ENCODE measurements around the gene RBM39.
"Not testable (repeated sequence)": the region's sequence is repeated elsewhere in the genome, so short reads cannot be mapped to it uniquely, and the experiment has no call there.

Gene RBM39

DNA sequence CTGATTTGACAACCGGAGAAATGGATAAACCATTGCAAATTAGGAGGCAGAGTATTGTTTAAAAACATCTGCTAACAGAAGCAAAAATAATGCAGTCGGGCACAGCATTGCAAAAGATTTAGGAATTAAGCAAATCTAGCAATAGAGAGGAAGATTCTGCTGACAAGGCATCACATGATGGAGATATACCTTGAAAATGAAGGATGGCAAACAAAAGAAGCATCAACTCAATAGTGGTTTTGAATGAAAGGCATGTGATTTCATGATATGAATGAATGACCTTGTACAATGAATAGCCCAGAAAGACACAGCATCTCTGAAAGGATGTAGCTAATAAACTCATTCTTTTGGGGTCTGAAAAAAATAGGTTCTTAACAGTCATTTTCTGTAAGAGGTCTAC is 8.6 kb upstream of the RBM39 start:
- no peak for DNase-seq

DNA sequence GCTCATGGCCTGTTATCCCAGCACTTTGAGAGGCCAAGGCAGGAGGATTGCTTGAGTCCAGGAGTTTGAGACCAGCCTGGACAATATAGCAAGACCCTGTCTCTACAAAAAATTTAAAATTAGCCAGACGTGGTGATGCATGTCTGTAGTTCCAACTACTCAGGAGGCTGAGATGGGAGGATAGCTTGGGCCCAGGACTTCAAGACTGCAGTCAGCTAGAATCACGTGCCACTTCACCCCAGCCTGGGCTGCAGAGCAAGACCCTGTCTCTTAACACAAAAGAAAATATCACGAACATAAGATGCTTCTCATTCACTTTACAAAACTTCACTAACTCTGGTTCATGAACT is 2.4 kb upstream of the RBM39 start:
- DNase-seq: not testable (repeated sequence)

DNA sequence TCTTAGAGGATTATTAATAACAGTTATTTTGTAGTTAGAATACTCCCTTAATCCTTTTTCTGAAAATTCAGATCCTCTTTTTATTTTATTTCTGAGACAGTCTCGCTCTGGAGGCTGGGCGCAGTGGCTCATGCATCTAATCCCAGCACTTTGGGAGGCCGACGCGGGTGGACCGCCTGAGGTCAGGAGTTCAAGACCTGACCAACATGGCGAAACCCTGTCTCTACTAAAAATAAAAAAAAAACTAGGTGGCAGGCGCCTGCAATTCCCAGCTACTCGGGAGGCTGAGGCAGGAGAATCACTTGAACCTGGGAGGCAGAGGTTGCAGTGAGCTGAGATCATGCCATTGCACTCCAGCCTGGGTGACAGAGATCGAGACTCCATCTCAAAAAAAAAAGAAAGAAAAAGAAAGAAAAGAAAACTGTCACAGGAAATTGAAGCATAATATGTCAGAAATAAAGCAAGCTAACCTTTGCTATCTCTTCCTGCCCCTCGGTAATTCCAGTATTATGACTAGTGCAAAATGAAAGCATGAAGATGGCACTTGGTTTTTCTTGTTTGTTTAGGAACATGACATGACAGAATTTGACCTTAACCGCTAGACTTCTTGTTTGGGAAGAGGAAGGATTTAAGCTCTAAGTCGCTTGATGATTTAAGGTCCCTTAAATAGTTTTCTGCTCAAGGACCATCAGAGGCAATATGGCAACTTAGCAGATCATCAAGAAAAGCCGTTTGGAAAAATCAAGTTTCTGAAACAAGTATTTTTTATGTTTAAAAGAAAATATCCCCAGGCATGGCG is 1.8 kb upstream of the RBM39 start:
- no peak for DNase-seq

DNA sequence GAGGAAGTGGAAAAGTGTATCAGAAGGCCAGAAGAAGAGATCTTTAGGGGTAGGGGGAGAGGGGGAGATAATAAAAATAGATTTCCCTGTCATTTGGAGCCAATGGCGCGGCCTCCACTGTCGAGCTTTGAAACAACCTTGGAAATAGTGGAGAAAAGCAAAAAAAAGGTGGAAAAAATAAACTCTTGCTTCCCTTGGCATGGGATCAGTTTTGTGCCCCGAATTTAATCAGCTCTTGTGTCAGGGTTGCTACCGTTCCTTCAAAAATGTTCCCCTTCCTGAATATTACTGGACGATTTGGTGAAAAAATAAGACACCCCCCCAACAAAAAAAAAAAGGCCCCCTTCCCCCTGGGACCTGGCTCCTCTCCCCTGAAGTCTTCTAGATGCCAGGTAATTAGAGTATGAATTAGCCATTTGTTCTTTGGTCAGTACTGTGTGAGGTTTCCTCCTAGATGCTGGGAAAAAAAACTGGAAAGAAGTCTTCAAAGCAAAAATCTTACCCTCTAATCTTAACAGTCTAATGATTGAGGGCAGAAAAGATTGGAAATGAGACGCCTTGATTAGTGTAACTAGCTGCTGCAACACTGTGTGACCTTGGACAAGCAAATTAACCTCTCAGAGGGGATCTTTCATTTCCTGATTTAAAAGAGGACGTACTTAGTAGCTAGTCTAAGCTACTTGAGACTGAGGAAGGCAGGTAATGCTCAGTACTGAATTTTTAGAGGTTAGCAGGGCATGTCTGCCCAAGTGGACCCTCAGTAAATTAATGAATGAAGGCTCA is 872 bp upstream of the RBM39 start:
- DNase-seq: peak; percentile 21

DNA sequence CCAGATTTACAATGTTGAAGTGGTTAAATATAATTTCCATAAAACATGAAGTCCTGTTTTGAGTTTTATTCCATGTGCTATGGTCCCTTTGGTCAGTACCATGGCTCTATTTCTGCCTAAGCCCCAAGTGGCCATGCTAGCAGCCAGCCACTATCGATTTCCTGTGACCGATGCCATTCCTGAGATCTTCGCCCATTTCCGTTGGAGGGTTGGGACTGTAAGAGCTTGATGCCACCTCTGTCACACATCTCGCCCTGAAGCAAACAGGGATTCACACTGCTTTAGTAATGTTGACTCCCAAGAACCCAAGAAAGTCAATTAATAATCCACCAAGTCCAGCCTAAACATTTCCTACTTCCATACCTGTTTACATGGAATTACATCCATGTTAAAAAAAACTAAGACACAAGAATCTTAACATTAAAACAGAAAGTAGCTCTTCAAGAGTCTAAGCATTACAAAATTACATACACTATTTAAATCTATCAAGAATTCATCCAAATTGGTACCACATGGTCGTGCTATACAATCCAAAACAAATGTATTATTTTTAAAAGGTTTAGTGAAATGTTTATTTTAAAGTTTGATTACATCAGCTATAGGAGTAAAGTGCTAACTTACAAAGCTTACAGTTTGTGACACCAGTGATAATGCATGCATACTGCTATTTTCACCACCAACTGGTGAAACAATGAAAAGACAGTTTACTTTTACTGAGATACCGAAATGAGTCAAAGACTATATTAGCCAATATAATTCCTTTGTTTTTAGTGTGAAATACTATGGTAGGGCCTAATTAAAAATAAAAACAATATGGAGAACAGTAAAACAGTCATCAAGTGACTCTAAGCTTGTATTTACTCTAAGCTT is 2.5 kb downstream of the RBM39 start:
- DNase-seq: no peak

DNA sequence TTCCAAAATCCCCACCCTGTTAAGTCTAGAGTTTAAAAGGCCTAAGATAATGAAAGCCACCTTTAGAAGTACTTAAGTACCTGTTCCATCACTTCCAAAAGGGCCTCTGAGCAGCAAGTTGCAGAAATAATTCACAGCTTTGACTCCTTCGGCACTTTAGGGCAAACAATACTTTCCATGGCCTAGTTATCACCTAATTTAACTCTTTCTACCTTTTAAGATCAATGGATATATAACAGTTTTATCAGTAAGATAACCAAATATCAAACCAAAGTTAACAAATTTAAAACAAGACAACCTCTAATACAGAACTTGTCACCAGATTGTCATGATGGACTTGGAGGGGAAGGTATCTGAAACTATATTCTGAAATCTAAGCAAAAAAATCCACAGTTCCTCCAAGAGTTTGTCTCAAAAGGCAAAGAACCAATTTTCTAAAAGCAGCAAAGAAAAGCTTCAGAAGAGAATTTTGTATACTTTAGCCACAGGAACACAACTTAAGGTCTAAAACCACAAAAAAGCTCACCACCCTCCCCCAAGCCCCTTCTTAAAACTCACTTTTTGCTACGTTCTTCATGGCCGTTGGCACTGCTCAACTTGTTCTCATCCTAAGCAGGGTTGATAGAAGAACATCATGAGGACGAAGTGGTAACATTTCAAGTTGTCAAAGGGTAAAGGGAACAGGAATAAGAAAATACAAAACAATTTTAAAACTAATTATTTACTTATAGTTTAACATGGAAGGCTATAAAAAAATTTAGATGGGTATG is 3.5 kb downstream of the RBM39 start:
- no peak for DNase-seq

DNA sequence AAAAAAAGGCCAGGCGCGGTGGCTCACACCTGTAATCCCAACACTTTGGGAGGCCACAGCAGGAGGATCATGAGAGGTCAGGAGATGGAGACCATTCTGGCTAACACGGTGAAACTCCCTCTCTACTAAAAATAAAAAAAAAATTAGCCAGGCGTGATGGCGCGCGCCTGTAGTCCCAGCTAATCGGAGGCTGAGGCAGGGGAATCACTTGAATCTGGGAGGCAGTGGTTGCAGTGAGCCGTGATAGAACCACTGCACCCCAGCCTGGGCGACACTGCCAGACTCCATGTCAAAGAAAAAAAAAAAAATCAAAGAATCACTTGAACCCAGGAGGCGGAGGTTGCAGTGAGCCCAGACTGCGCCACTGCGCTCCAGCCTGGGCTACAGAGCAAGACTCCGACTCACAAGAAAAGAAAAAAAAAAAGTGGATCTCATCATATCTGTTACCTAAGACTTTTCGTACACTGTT is 4.2 kb downstream of the RBM39 start:
- no peak for DNase-seq

DNA sequence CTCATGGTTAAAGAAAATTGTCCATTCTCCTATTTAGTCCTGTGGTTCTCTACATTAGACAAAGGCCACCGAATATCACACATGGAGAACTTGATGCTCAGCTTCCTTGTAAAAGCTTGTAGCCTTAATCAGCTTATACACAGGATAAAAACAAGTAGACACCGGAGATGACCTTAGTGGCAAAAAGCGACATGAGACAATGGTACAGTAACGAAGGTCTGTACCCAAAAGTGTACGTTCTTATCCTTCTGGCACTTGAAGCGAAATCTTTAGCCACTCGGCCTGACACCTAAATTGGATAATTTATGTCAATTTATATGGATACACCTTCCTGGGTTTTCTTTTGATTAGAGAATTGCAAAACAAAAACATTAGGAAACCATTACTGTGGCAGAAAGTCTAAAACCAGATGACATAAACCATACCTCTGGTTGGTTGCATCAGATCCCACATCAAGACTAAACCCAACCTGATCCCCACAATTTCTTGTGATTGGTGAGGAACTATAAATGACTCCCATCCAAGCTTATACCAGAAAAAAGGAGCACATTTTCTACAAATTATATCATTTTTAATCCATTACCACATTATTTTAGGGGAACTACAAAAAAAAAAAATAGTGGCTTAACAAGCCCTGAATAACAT is 6.1 kb downstream of the RBM39 start:
- no peak for DNase-seq

DNA sequence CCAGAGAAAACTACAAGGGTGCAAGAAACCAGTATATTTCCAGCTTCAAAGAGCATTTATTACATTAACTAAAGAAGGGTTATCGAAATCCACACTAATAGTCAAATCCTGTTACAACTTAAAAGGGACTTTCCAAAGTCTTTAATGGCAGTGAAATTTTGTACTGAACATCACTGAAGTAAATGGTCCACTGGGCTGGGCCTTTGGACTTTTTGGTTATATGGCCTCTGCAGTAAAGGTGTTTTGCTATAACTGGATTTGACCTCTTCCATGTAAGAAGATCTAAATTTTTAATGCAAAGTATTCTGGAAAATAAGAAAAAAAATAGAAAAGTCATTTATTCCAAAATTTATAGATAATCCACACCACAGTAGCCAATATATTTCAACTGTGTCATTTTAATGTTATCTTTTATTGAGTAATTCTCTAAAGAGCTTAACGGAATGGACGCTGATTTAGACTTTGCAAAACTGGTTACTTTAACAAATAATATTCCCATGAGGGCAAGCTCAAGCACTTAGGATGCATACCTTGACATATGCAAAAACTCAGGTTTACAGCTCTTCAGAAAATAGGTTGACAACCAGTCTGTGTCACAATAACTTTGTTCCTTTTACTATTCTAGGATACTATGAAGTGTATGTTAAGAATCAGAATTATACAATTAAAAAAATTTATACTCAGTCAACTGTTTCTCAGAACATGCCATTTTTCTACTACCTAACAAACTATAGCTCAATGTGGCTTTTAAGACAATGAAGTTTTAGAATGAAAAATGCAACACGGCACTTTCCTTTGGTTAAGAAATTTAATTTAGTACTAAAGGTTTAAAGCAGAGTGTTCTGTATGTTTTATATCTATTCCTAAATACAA is 7.0 kb downstream of the RBM39 start:
- DNase-seq: no peak

DNA sequence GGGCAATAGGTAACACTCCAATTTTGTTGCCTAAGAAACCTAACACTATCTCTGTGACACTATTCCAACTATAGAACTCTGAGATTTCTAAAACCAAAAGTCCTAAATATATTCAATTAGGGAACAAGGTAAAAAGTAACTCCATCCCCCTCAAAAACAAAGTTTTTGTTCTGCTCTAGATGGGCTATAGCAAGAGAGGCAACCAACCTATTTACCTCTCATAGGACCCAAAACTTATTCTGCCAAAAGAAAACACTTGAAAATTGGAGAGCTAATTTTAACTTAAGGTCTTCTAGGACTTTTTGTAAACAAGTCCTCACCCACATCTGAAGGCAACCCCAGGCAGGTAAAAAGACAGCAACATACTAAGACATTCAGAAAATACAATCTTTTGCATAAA is 7.7 kb downstream of the RBM39 start:
- DNase-seq: no peak

DNA sequence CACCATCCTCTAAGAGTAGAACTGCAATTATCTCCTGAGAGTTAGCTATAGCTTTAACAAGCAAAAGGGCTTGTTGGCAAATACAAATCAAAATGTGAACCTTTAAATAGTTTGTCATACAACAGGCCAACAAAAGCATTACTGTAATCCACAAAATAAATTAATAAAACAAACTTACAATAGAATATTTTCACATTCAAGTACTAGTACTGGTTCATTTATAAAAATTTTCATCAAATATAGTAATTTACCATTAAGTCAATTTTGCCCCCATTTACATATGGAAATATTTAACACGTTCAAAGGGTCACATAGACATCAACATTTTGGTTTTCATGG is 9.4 kb downstream of the RBM39 start:
- no peak for DNase-seq

DNA sequence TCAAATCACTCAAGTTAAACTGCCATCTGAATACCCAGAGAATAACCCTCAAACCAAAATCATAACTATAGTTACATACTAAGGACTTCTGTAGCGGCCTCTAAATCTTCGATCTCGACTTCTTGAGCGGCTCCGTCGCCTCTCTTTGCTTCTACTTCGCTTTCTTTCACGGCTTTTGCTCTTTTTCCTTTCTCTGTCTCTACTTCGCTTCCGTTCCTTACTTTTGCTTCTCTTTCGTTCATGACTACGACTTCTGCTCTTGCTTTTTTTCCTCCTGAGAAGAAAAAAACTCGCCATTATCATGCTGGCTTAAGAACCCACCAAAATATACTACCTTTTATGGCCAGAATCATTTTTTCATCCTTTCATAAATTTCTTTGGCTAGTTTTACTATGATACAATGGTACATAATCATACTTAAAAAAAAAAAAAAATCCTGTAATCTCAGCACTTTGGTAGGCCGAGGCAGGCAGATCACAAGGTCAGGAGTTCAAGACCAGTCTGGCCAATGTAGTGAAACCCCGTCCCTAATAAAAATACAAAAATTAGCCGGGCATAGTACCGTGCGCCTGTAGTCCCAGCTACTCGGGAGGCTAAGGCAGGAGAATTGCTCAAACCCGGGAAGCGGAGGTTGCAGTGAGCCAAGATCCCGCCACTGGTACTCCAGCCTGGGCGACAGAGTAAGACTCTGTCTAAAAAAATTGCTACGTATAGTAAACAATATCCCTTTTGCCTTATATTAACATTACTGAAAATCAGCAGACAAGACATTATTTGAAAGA is 10.0 kb downstream of the RBM39 start:
- DNase-seq: no peak

DNA sequence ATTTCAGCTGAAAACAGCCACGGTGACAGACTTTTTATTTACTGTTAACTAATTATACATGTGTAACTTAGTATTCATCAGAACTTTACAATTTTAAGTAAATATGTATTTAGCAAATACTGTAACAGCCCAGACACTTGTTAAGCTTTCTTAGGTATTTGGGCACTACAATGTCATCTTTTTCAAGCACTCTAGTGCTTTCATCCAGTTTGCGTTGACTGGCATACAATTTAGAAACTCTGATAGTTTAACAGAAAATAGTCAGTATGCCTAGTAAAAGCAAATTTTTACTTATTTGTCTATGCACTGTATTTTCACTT is 10.6 kb downstream of the RBM39 start:
- no peak for DNase-seq

DNA sequence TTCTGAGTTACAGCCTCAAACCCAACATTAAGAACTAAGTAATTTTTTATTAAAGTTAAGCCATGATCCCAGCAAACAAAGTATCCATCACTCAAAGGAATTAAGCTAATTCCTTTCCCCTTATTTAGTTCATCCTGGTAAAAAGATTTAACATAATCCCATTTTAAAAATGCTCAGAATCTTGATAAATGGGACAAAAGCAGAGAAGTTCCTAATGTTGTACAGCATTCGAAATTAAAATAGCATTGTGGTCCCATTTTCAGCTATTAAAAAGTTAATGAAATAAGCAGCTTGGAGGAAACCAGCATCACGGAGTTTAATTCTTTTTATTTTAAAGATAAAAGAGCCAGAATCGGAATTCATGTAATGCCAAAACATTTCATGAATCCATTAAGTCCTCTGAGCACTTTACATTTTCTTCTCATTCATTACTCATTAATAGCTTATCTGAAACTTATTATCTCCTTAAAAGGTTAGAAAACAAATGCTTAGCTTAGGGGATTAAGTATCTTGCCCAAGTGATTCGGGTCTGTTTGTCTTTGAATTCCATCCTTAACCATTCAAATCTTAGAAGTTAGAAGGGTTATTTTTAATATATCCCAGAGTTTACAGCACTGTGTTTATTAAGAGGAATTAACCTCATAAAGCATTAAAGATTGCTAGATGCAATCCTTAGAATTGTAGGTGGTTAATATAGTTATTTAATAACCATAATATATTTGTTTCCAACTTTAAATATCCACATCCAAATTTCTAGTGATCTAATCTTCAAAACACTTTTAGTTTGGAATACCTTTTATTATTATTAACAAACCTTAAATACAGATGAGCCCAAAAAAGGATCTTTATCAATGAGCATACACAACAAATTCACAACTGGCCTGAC is 11.2 kb downstream of the RBM39 start:
- no peak for DNase-seq

DNA sequence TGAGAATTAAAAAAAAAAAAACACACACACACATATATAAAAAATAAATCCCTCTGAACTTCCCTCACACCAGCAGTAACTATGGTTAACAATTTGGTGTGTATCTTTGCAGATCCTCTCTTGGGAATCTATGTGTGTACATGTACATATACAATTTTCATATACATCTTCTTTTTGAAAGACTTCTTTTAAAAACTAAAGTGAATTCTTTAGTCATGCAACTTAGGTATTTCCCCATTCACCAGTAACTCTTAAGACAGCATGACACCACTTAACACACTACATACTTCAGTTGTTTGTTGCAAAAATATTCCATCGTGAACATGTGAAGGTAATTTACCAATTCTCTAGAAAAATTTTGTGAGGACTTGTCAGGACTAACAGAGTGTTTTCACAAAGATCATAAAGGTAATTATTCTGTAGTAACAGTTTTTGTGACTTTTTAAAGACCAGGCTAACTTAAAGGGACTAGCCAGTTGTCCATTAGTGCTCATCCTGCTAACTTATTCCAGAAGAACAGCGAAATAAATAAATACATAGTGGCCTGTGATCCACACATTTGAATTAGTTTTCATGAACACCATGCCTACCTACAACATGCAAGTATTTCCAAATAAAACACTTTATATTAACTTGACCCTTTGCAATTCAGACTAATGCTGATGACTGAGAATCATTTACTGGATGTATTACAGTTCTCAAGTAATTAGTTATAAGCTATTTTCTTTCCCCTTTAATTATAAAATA is 12.1 kb downstream of the RBM39 start:
- DNase-seq: no peak

DNA sequence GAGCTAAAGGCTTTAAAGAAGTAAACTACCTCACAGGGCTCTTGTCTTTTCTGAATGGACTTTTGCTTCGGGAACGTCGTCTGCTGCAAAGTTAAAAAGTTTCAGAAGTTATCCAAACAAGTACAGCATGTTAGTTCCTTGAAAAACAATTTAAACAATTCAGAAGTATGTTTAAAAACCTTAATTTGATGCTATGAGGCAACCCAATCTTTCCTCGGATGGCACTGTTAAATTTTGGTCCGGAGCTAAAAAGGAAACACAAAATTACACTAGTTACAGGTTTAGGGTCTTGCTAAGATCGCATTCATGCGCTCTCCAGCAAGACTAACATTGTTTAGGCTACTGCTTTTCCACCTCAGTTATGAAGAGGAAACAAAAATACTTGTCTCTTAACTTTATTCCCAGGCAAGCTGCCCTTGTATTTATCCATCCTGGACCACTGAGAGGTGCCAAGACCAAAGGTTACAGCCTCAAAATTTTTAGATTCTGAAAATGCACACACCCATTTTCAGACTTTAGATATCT is 12.7 kb downstream of the RBM39 start:
- DNase-seq: no peak

DNA sequence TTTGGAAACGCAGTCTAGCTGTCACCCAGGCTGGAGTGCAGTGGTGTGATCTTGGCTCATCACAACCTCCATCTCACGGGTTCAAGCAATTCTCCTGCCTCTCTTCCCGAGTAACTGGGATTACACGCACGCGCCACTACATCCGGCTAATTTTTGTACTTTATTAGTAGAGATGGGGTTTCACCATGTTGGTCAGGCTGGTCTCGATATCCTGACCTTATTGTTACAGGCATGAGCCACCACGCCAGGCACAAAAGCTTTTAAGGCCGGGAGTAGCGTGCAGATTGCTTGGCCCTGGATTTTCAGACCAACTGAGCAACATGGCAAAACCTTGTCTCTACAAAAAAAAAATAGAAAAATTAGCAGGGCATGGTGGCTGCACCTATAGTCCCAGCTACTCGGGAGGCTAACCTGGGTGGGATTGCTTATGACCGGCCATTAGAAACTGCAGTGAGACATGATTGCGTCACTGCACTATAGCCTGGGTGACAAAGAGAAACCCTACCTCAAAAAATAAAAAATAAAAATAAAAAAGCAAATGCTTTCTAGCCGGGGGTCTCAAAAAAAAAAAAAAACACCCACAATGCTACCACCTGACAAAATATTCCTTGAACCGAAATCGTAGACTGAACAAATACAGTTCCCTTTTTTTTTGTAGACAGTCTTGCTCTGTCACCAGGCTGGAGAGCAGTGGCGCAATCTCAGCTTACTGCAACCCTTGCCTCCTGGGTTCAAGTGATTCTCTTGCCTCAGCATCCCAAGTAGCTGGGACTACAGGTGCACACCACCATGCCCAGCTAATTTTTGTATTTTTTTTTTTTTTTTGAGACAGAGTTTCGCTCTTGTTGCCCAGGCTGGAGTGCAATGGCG is 15.0 kb downstream of the RBM39 start:
- DNase-seq: no peak
